ENCODE data around the gene IGF1R. TPM values are rescaled to one million over a fixed set of nuclear protein-coding genes. Genes with fewer than 3 reads are reported as not detected.

Gene IGF1R
- total and polyA plus RNA-seq, 2 of the 13 experiments (the other 11 are each of a cell fraction or from before 2014, with no cell fraction given), result 15.9 to 18.4 TPM

DNA sequence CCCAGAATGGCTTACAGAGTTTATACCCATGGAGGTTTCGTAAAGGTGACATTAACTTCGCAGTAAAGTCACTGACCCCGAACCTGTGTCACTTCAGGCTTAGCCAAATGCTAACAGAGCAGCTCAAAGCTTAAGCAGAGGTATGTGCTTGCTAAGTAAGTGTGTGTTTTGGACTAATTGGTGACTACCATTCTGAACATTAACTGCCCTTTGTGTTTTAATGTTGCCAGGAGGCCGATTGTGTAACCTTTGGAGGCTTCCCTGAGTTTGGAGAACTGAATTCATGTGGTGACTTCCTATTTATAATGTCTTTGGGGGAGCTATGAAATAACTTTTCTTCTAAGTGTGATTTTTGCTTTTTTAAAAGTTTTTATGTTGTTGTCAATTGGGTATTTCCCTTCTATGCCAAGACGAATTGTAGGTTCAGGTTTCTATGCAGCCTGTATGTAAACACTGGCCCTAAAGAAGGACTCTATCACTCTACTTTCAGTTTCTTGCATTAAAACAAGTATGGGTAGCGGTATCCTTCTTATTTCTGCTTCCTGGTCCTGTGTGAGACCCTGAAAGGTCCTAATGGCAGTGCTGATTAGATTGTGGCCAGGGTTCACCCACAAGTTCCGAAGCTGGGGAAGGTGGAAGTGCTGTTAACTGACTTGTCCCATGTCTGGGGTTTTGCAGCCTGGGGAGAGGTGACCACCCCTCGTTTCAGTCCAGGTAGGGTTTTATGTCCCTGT, 86.3 kb downstream of the IGF1R start (continued):
- TF ChIP-seq AHR (CRISPR knock-in tag; IDR thresholded peaks at IDR 0.05) (no peak), ATF7-NPFF (CRISPR knock-in tag; IDR thresholded peaks at IDR 0.05; ENCODE audit: low read depth) (no peak), ESRRA (CRISPR knock-in tag; IDR thresholded peaks at IDR 0.05; ENCODE audit: low read depth) (peak; percentile 46; the same call in 1 of the 2 replicates), ZNF629 (CRISPR knock-in tag; conservative IDR thresholded peaks at IDR 0.05) (0 out of 2 replicates have a peak, but pooled peaks have one; percentile 7), SRF (IDR thresholded peaks at IDR 0.05; ENCODE audit: low read depth, low read length) (no peak), SP140L (CRISPR knock-in tag; IDR thresholded peaks at IDR 0.05; ENCODE audit: borderline replicate concordance) (no peak), PPARG (CRISPR knock-in tag; conservative IDR thresholded peaks at IDR 0.05) (no peak), ELF4 (CRISPR knock-in tag; IDR thresholded peaks at IDR 0.05; ENCODE audit: borderline replicate concordance) (no peak)

- BruUV-seq (replicated peaks), result no TSS peak
- Histone ChIP-seq H2AFZ (ENCODE audit: low read length) (no peak overlapping the region), H4K20me1 (ENCODE audit: insufficient read depth, low read length) (peaks cover 54% of the 10 kb centered on the region), H3K79me2 (ENCODE audit: insufficient read depth, low read length) (peaks cover 99% of the 10 kb centered on the region), H3K27ac (ENCODE audit: extremely low read length, insufficient read depth, low read length) (peak overlapping the region; percentile 77), H3K27me3 (ENCODE audit: control insufficient read depth in 1 of 2, insufficient read depth in 2 of 2, low read length in 2 of 2) (no peaks in the 10 kb centered on the region), H3K4me2 (ENCODE audit: low read depth, low read length) (no peak overlapping the region), H3K9ac (ENCODE audit: insufficient read depth, low read depth, low read length) (no peak overlapping the region), H3K4me1 (ENCODE audit: insufficient read depth, low read length) (peaks cover 98% of the 10 kb centered on the region), H3K4me3 (replicated peaks in 1 of 3; ENCODE audit: insufficient read depth in 1 of 3, low read depth in 2 of 3, low read length in 3 of 3) (no peak overlapping the region), H3K9me3 (ENCODE audit: low read length) (no peaks in the 10 kb centered on the region), H3K36me3 (replicated peaks in 1 of 2; ENCODE audit: control insufficient read depth in 1 of 2, insufficient read depth in 2 of 2, low read length in 2 of 2) (no peaks in the 10 kb centered on the region)
- FAIRE-seq (no peak), DNase-seq (ENCODE audit: low spot score) (no peak), ATAC-seq (no peak)
- CTCF ChIA-PET (ENCODE audit: low intra/inter-chr PET ratio, low total read pairs), result no interaction called here
- 92% methylated on average over 4 of the region's 4 CpGs for WGBS (ENCODE audit: low lambda C conversion rate)
- in situ Hi-C loops (cut with HindIII; ENCODE audit: extremely low pct_ligation_motif_present, low pct_unique_long_range_greater_than_20kb) (no loop called here), intact Hi-C loops (cut with micrococcal nuclease; ENCODE audit: unreplicated experiment) (no loop called here)
- POLR2A ChIA-PET, result no interaction called here
- no peak for TF ChIP-seq PHF8 (CRISPR knock-in tag; IDR thresholded peaks at IDR 0.05)
- no peak for TF ChIP-seq AHR (CRISPR knock-in tag; IDR thresholded peaks at IDR 0.05)
- TF ChIP-seq KAT7 (CRISPR knock-in tag; IDR thresholded peaks at IDR 0.05; ENCODE audit: borderline replicate concordance), result no peak
- no peak for TF ChIP-seq ELF4 (CRISPR knock-in tag; IDR thresholded peaks at IDR 0.05; ENCODE audit: borderline replicate concordance)
- no peak for TF ChIP-seq ZSCAN30 (CRISPR knock-in tag; IDR thresholded peaks at IDR 0.05)
- no peak for TF ChIP-seq MXD1 (CRISPR knock-in tag; IDR thresholded peaks at IDR 0.05)
- TF ChIP-seq YEATS2 (CRISPR knock-in tag; IDR thresholded peaks at IDR 0.05; ENCODE audit: borderline replicate concordance), result no peak
- TF ChIP-seq TRIM22 (IDR thresholded peaks at IDR 0.05), result no peak
- no peak for TF ChIP-seq ZBTB21 (CRISPR knock-in tag; IDR thresholded peaks at IDR 0.05)
- no peak for TF ChIP-seq ZNF281 (CRISPR knock-in tag; IDR thresholded peaks at IDR 0.05; ENCODE audit: borderline replicate concordance)
- no peak for TF ChIP-seq MIER3 (CRISPR knock-in tag; IDR thresholded peaks at IDR 0.05; ENCODE audit: borderline replicate concordance)
These were observed 87.0 kb downstream of the IGF1R start for GRCh38 chr15:98735304-98735703.
